Tibial artery (tissue), 4 donors: ENCODE data around the gene ABCG1.

Experiments used
- DNase-seq, 2 donors: peaks; one replicate each; pipeline ENCODE4 v3.0.0-alpha.2; 2019
- H3K27ac ChIP-seq, 2 donors: fragments of 200-600 bp; sonication (generic) in 1 of 2; 1 replicate in 1 of 2; 2 replicates in 1 of 2; pipeline ENCODE4 v1.5.1; 2018 to 2019; ENCODE audit warnings: mild to moderate bottlenecking in 1 of 2
- H3K27me3 ChIP-seq, 2 donors: fragments of 200-600 bp; sonication (generic) in 1 of 2; one replicate each; pipeline versions ENCODE4 v1.5.1 to v1.6.0; 2016 to 2019
- H3K36me3 ChIP-seq, 3 donors: fragments of 200-600 bp; sonication (generic) in 2 of 3; one replicate each; pipeline ENCODE4 v1.5.1; 2016 to 2019; ENCODE audit warnings: mild to moderate bottlenecking in 2 of 3
- H3K4me1 ChIP-seq, 4 donors: fragments of 200-600 bp; sonication (generic) in 2 of 4; 1 replicate in 3 of 4; 2 replicates in 1 of 4; pipeline ENCODE4 v1.5.1; 2016 to 2019
- H3K4me3 ChIP-seq, 2 donors: fragments of 200-600 bp; sonication (generic) in 1 of 2; 1 replicate in 1 of 2; 2 replicates in 1 of 2; pipeline ENCODE4 v1.5.1; 2018 to 2019; ENCODE audit warnings: mild to moderate bottlenecking in 2 of 2
- H3K9me3 ChIP-seq, 3 donors: fragments of 200-600 bp; sonication (generic) in 1 of 3; one replicate each; pipeline ENCODE4 v1.5.1; 2016 to 2019
- CTCF ChIP-seq, 2 experiments: fragments of 200-600 bp in 1 of 2; fragments of 450-650 bp in 1 of 2; IDR thresholded peaks; one replicate each; pipeline ENCODE4 v1.5.1; 2017 to 2019; ENCODE audit warnings: antibody characterized with exemption in 2 of 2, mild to moderate bottlenecking in 1 of 2, moderate library complexity in 1 of 2
- intact Hi-C: fragments of 100-400 bp; cut with DNase I; formaldehyde crosslinking; loops from one replicate; pipeline ENCODE4 v1.15.0; 2023; ENCODE audit warnings: low total_unique reads

The ABCG1 gene

DNA sequence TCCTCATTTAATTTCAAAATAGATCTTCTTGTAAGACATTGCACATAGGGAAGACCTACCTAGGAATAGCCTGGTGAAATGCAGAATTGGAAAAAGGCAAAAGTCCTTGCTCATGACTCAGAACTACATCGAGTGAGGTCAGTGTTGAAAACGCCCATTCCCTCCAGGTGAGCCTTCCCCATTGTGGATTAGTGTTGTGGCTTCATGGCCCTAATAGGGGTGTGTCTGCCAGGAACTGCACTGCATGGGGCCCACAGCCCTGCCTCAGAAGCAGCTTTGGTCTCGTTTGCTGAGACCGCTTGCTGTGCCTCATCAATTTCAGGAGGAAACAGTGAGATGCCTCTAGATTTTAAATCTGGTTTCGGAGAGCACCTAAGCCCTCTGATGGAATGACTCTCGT is 79.3 kb downstream of the ABCG1 start:
- H3K27ac ChIP-seq = no peak overlapping the region
- intact Hi-C loops = no loop called here
- H3K27me3 ChIP-seq = peaks cover 0 to 32% of the 10 kb centered on the region in 2 donors
- H3K36me3 ChIP-seq = peaks cover 0 to 16% (median 0%) of the 10 kb centered on the region in 3 donors
- H3K4me1 ChIP-seq = no peaks in the 10 kb centered on the region
- H3K4me3 ChIP-seq = no peak overlapping the region
- TF ChIP-seq CTCF (IDR thresholded peaks at IDR 0.05) = no peak
- DNase-seq = no peak
- H3K9me3 ChIP-seq = no peaks in the 10 kb centered on the region

GRCh38 chr21:42298657-42299056 is 79.7 kb downstream of the ABCG1 start:
- TF ChIP-seq CTCF (IDR thresholded peaks at IDR 0.05) = no peak
- Histone ChIP-seq H3K9me3 (no peaks in the 10 kb centered on the region), H3K36me3 (peaks cover 0 to 15% (median 0%) of the 10 kb centered on the region in 3 donors), H3K4me3 (no peak overlapping the region), H3K4me1 (no peaks in the 10 kb centered on the region), H3K27ac (no peak overlapping the region), H3K27me3 (peaks cover 0 to 32% of the 10 kb centered on the region in 2 donors)
- intact Hi-C loops = no loop called here
- no peak for DNase-seq

GRCh38 chr21:42299324-42300044 is 80.5 kb downstream of the ABCG1 start:
- no peak overlapping the region for H3K4me3 ChIP-seq
- no peak for TF ChIP-seq CTCF (IDR thresholded peaks at IDR 0.05)
- peaks cover 0 to 7% (median 0%) of the 10 kb centered on the region in 3 donors for H3K36me3 ChIP-seq
- intact Hi-C loops = no loop called here
- no peaks in the 10 kb centered on the region for H3K9me3 ChIP-seq
- H3K27me3 ChIP-seq = peaks cover 0 to 24% of the 10 kb centered on the region in 2 donors
- H3K27ac ChIP-seq = no peak overlapping the region
- no peaks in the 10 kb centered on the region for H3K4me1 ChIP-seq
- DNase-seq = no peak

- no peak overlapping the region for H3K4me3 ChIP-seq
These were observed 81.2 kb downstream of the ABCG1 start for GRCh38 chr21:42300045-42300583.

DNA sequence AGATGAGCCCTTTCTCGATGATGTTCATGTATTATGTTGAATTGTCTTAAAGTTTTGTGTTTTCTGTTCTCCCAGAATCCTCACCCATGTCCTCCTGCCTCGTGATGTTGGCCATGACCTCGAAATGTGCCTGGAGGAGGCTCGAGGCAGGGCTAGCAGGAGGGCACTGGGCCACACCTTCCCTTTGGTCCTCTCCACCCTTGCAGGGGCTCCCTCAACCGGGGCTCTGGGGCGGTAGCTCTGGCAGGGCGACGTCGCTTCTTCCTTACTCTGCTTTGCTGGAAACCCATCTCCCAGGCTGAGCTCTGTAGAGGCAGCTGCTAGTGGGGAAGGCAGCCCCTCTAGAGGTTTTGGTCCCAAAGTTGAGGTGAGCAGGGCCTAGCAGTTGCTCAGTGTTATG is 82.0 kb downstream of the ABCG1 start:
- H3K27ac ChIP-seq = no peak overlapping the region
- no peaks in the 10 kb centered on the region for H3K4me1 ChIP-seq
- H3K9me3 ChIP-seq = no peaks in the 10 kb centered on the region
- H3K4me3 ChIP-seq = no peak overlapping the region
- TF ChIP-seq CTCF (IDR thresholded peaks at IDR 0.05) = no peak
- peaks cover 0 to 36% of the 10 kb centered on the region in 2 donors for H3K27me3 ChIP-seq
- DNase-seq = no peak
- H3K36me3 ChIP-seq = peaks cover 0 to 5% (median 0%) of the 10 kb centered on the region in 3 donors
- intact Hi-C loops = no loop called here

More at GRCh38 chr21:42300045-42300583, 81.2 kb downstream of the ABCG1 start:
- Histone ChIP-seq H3K36me3 (peaks cover 0 to 5% (median 0%) of the 10 kb centered on the region in 3 donors), H3K27me3 (peaks cover 0 to 27% of the 10 kb centered on the region in 2 donors), H3K9me3 (no peaks in the 10 kb centered on the region), H3K4me1 (no peaks in the 10 kb centered on the region), H3K27ac (no peak overlapping the region)
- DNase-seq = no peak
- intact Hi-C loops = no loop called here
- TF ChIP-seq CTCF (IDR thresholded peaks at IDR 0.05) = no peak
